H9 (cell line): ENCODE data around the gene DCC. TPM values are rescaled to one million over a fixed set of nuclear protein-coding genes. Genes with fewer than 3 reads are reported as not detected.

Source experiments
- DNase-seq: peaks from one replicate; pipeline ENCODE4 v3.0.0-alpha.2; 2017
- H2AFZ ChIP-seq: one replicate; pipeline ENCODE4 v1.6.1; 2013; ENCODE audit warnings: mild to moderate bottlenecking, low read length, control low read depth, moderate library complexity
- H2AK5ac ChIP-seq: 2 replicates; pipeline ENCODE4 v1.6.1; 2013; ENCODE audit warnings: low read length, control low read depth, mixed read lengths; ENCODE audit not compliant: insufficient read length
- H2BK120ac ChIP-seq: one replicate; pipeline ENCODE4 v1.6.1; 2013; ENCODE audit warnings: low read depth, mild to moderate bottlenecking, low read length, control low read depth, inconsistent platforms; ENCODE audit not compliant: poor library complexity, severe bottlenecking
- H2BK12ac ChIP-seq: 2 replicates; pipeline ENCODE4 v1.6.1; 2013; ENCODE audit warnings: low read length, control low read depth, mixed read lengths, low read depth; ENCODE audit not compliant: insufficient read length
- H2BK15ac ChIP-seq: 2 replicates; pipeline ENCODE4 v1.6.1; 2013; ENCODE audit warnings: low read depth, low read length, control low read depth
- H2BK20ac ChIP-seq: one replicate; pipeline ENCODE4 v1.6.1; 2013; ENCODE audit warnings: low read depth, mild to moderate bottlenecking, low read length, control low read depth, inconsistent platforms; ENCODE audit not compliant: poor library complexity, severe bottlenecking
- H2BK5ac ChIP-seq: 2 replicates; pipeline ENCODE4 v1.6.1; 2013; ENCODE audit warnings: low read length, control low read depth, mixed read lengths; ENCODE audit not compliant: insufficient read length
- H3K14ac ChIP-seq: 2 replicates; pipeline ENCODE4 v1.6.1; 2013; ENCODE audit warnings: low read length, control low read depth; ENCODE audit not compliant: insufficient read depth
- H3K18ac ChIP-seq: 2 replicates; pipeline ENCODE4 v1.6.1; 2013; ENCODE audit warnings: low read depth, mild to moderate bottlenecking, mixed read lengths, low read length, control low read depth; ENCODE audit not compliant: insufficient read length
- H3K23ac ChIP-seq: 2 replicates; pipeline ENCODE4 v1.6.1; 2013; ENCODE audit warnings: low read length, control low read depth, mixed read lengths, low read depth; ENCODE audit not compliant: insufficient read length
- H3K23me2 ChIP-seq: 2 replicates; pipeline ENCODE4 v1.6.1; 2013; ENCODE audit warnings: low read depth, mild to moderate bottlenecking, mixed read lengths, low read length, control low read depth; ENCODE audit not compliant: insufficient read length, poor library complexity, severe bottlenecking
- H3K27ac ChIP-seq: 2 replicates; pipeline ENCODE4 v1.5.1; 2013; ENCODE audit warnings: low read length, control low read depth, mixed read lengths, low read depth; ENCODE audit not compliant: insufficient read length
- H3K27me3 ChIP-seq: 2 replicates; pipeline ENCODE4 v1.6.1; 2013; ENCODE audit warnings: low read length, control low read depth, inconsistent platforms; ENCODE audit not compliant: insufficient read depth
- H3K4ac ChIP-seq: 2 replicates; pipeline ENCODE4 v1.6.1; 2013; ENCODE audit warnings: low read depth, mild to moderate bottlenecking, control low read depth, inconsistent platforms, low read length, moderate library complexity
- H3K4me1 ChIP-seq: 2 replicates; pipeline ENCODE4 v1.6.1; 2013; ENCODE audit warnings: low read length, control low read depth, inconsistent platforms; ENCODE audit not compliant: insufficient read depth
- H3K4me2 ChIP-seq: 2 replicates; pipeline ENCODE4 v1.6.1; 2013; ENCODE audit warnings: low read length, control low read depth, mixed read lengths; ENCODE audit not compliant: insufficient read length, insufficient read depth
- H3K56ac ChIP-seq: 2 replicates; pipeline ENCODE4 v1.6.1; 2013; ENCODE audit warnings: low read depth, mild to moderate bottlenecking, mixed read lengths, low read length, control low read depth; ENCODE audit not compliant: insufficient read length
- H3K79me1 ChIP-seq: 2 replicates; pipeline ENCODE4 v1.6.1; 2013; ENCODE audit warnings: low read depth, mild to moderate bottlenecking, moderate library complexity, low read length, control low read depth, inconsistent platforms; ENCODE audit not compliant: insufficient read depth, poor library complexity, severe bottlenecking
- H3K79me2 ChIP-seq: 2 replicates; pipeline ENCODE4 v1.6.1; 2013; ENCODE audit warnings: low read length, control low read depth, inconsistent platforms; ENCODE audit not compliant: insufficient read depth
- H3K9ac ChIP-seq: 2 replicates; pipeline ENCODE4 v1.6.1; 2013; ENCODE audit warnings: low read length, control low read depth, mixed read lengths; ENCODE audit not compliant: insufficient read length; ENCODE audit errors: extremely low read depth
- H3K9me3 ChIP-seq: one replicate; pipeline ENCODE4 v1.6.1; 2013; ENCODE audit warnings: low read depth, low read length, inconsistent platforms; ENCODE audit not compliant: control insufficient read depth
- H3T11ph ChIP-seq: one replicate; pipeline ENCODE4 v1.6.1; 2013; ENCODE audit warnings: mild to moderate bottlenecking, low read length, control low read depth, inconsistent platforms
- H4K20me1 ChIP-seq: one replicate; pipeline ENCODE4 v1.6.1; 2013; ENCODE audit not compliant: control insufficient read depth, insufficient read length, insufficient read depth
- H4K5ac ChIP-seq: 2 replicates; pipeline ENCODE4 v1.6.1; 2013; ENCODE audit warnings: low read depth, mild to moderate bottlenecking, mixed read lengths, low read length, control low read depth; ENCODE audit not compliant: insufficient read length
- H4K8ac ChIP-seq: replicated peaks from 2 replicates; pipeline ENCODE4 v1.6.1; 2013; ENCODE audit warnings: low read length, control low read depth, mixed read lengths, low read depth; ENCODE audit not compliant: insufficient read length
- H4K91ac ChIP-seq: 2 replicates; pipeline ENCODE4 v1.6.1; 2013; ENCODE audit warnings: low read depth, mild to moderate bottlenecking, moderate library complexity, mixed read lengths, low read length, control low read depth; ENCODE audit not compliant: insufficient read length
- H3K27ac Mint-ChIP-seq, 3 experiments: 2 replicates in 2 of 3; 3 replicates in 1 of 3; pipeline ENCODE4 v1.8.0; 2020 to 2021; ENCODE audit warnings: mixed read lengths in 3 of 3, mild to moderate bottlenecking in 1 of 3, moderate library complexity in 1 of 3
- H3K27me3 Mint-ChIP-seq: 2 replicates; pipeline ENCODE4 v1.8.0; 2021; ENCODE audit warnings: low read depth, mild to moderate bottlenecking, moderate library complexity, mixed read lengths
- H3K36me3 Mint-ChIP-seq, 3 experiments: 2 replicates in 2 of 3; 3 replicates in 1 of 3; pipeline ENCODE4 v1.8.0; 2020 to 2021; ENCODE audit warnings: low read depth in 3 of 3, mixed read lengths in 3 of 3; ENCODE audit not compliant: insufficient read depth in 1 of 3
- H3K4me1 Mint-ChIP-seq, 2 experiments: 2 replicates each; pipeline ENCODE4 v1.8.0; 2020; ENCODE audit warnings: mixed read lengths in 2 of 2
- H3K4me3 Mint-ChIP-seq, 2 experiments: 2 replicates in 1 of 2; 3 replicates in 1 of 2; pipeline ENCODE4 v1.8.0; 2020 to 2021; ENCODE audit warnings: mild to moderate bottlenecking in 2 of 2, mixed read lengths in 2 of 2, moderate library complexity in 1 of 2
- H3K9me3 Mint-ChIP-seq, 2 experiments: 2 replicates in 1 of 2; 3 replicates in 1 of 2; pipeline ENCODE4 v1.8.0; 2020; ENCODE audit warnings: mild to moderate bottlenecking in 2 of 2, mixed read lengths in 2 of 2, moderate library complexity in 1 of 2
- CTCF ChIP-seq: fragments of 200-600 bp; sonication (generic); conservative IDR thresholded peaks from 3 replicates; pipeline ENCODE4 v1.8.0; 2021; ENCODE audit warnings: antibody characterized with exemption, mild to moderate bottlenecking
- WGBS: extraction: QIAGEN DNeasy Blood & Tissue Kit; methylation state at CpG from one replicate; pipeline ENCODE4 v1.1.7; 2013; ENCODE audit warnings: missing lambda C conversion rate, low lambda C conversion rate, mixed read lengths; ENCODE audit not compliant: insufficient read length; ENCODE audit errors: extremely low coverage; 5-methylcytosine and 5-hydroxymethylcytosine counted together
- total RNA-seq: library from RNA; stranded (reverse); gene quantifications from 2 replicates; pipeline ENCODE4 v1.2.1, GENCODE V29; 2021

DCC gene
- total RNA-seq, 1 experiment from 2014 or later: 0.35 TPM

DNA sequence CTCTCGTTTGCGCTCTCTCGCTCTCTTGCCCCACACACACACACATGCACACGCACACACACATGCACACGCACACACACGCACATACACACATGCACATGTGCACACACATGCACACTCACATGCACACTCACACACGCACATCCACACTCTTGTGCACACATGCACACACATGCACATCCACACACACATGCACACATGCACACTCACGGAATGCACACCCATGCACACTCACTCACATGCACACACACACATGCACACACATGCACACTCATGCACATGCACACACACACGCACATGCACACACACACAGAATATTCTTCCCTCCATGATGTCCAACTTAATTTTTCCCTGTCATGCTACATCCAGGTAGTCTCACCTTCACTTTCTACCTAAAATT lies 360.1 kb downstream of the DCC start:
- no peak for TF ChIP-seq CTCF
- no peak overlapping the region for H2BK15ac ChIP-seq
- DNase-seq: no peak
- H4K91ac ChIP-seq: no peak overlapping the region
- no peak overlapping the region for H3T11ph ChIP-seq
- Mint-ChIP-seq H3K4me1 (peaks cover 4 to 5% of the 10 kb centered on the region in 2 experiments; a peak in 2 of 4 replicates), H3K4me3 (no peak overlapping the region), H3K36me3 (no peaks in the 10 kb centered on the region), H3K27me3 (no peaks in the 10 kb centered on the region), H3K27ac (no peak overlapping the region; a peak in 1 of 7 replicates), H3K9me3 (peaks cover 3 to 4% of the 10 kb centered on the region in 2 experiments; a peak in 3 of 5 replicates)
- H3K23me2 ChIP-seq: no peaks in the 10 kb centered on the region
- H4K8ac ChIP-seq: peak overlapping the region; percentile 34
- H3K23ac ChIP-seq: no peak overlapping the region
- no peak overlapping the region for H2AFZ ChIP-seq
- no peak overlapping the region for H4K5ac ChIP-seq
- H2BK20ac ChIP-seq: no peak overlapping the region
- H2AK5ac ChIP-seq: no peak overlapping the region
- no peaks in the 10 kb centered on the region for H3K27me3 ChIP-seq
- H3K27ac ChIP-seq: no peak overlapping the region
- H2BK12ac ChIP-seq: no peak overlapping the region
- no peak overlapping the region for H3K56ac ChIP-seq
- no peak overlapping the region for H3K14ac ChIP-seq
- no peak overlapping the region for H2BK5ac ChIP-seq
- H3K9ac ChIP-seq: no peak overlapping the region
- WGBS: no CpG with 5 or more reads among the region's 9 CpGs
- H2BK120ac ChIP-seq: no peak overlapping the region
- H3K79me2 ChIP-seq: no peaks in the 10 kb centered on the region
- H4K20me1 ChIP-seq: no peaks in the 10 kb centered on the region
- H3K9me3 ChIP-seq: no peaks in the 10 kb centered on the region
- H3K79me1 ChIP-seq: no peaks in the 10 kb centered on the region
- H3K18ac ChIP-seq: no peak overlapping the region
- H3K4ac ChIP-seq: no peak overlapping the region
- no peaks in the 10 kb centered on the region for H3K4me1 ChIP-seq
- no peak overlapping the region for H3K4me2 ChIP-seq
